K562 (cell line): ENCODE results near the gene PALM3. TPM values are rescaled to one million over a fixed set of nuclear protein-coding genes. Genes with fewer than 3 reads are reported as not detected.

Experiments used
- ASH1L ChIP-seq: fragments of 450-650 bp; IDR thresholded peaks from 2 replicates; pipeline ENCODE4 v1.6.1; 2018; ENCODE audit warnings: borderline replicate concordance, mild to moderate bottlenecking, low read depth; ENCODE audit not compliant: partially characterized antibody
- FOXA3 ChIP-seq, 2 experiments: fragments of 450-650 bp in 1 of 2; sonication (generic) in 1 of 2; formaldehyde crosslinking; IDR thresholded peaks in 1 of 2; conservative IDR thresholded peaks in 1 of 2; 2 replicates each; pipeline versions ENCODE4 v1.4.0 to v1.8.0; 2020 to 2022; ENCODE audit warnings: mild to moderate bottlenecking in 2 of 2, missing genetic modification reagents in 1 of 2
- FOXP1 ChIP-seq: sonication (generic); formaldehyde crosslinking; IDR thresholded peaks from 2 replicates; pipeline ENCODE4 v1.8.0; 2022; ENCODE audit warnings: mild to moderate bottlenecking, missing genetic modification reagents
- HBP1 ChIP-seq: fragments of 450-650 bp; formaldehyde crosslinking; IDR thresholded peaks from 2 replicates; pipeline ENCODE4 v1.4.0; 2022; ENCODE audit warnings: missing genetic modification characterization
- HNRNPLL ChIP-seq: fragments of 200-400 bp; formaldehyde crosslinking; IDR thresholded peaks from 2 replicates; pipeline ENCODE4 v1.6.1; 2017; ENCODE audit warnings: low read length, low read depth, mild to moderate bottlenecking; ENCODE audit not compliant: poor library complexity, severe bottlenecking
- KDM1A ChIP-seq, 2 experiments: fragments of 450-650 bp; IDR thresholded peaks; 2 replicates each; pipeline ENCODE4 v1.6.1; 2016; ENCODE audit warnings: mild to moderate bottlenecking in 2 of 2
- NFE2 ChIP-seq: IDR thresholded peaks from 2 replicates; pipeline ENCODE4 v1.6.1; 2014; ENCODE audit warnings: antibody characterized with exemption, low read depth
- RBBP5 ChIP-seq: fragments of 200-600 bp; sonication (generic); IDR thresholded peaks from 2 replicates; pipeline ENCODE4 v1.6.1; 2012; ENCODE audit warnings: borderline replicate concordance, mild to moderate bottlenecking, low read length, control low read depth, inconsistent platforms; ENCODE audit not compliant: insufficient read depth, poor library complexity, severe bottlenecking
- RBFOX2 ChIP-seq: fragments of 200-400 bp; formaldehyde crosslinking; IDR thresholded peaks from 2 replicates; pipeline ENCODE4 v1.6.1; 2017; ENCODE audit warnings: low read depth, mild to moderate bottlenecking, low read length, moderate library complexity
- SFPQ ChIP-seq: fragments of 200-400 bp; formaldehyde crosslinking; IDR thresholded peaks from 2 replicates; pipeline ENCODE4 v1.6.1; 2017; ENCODE audit warnings: mild to moderate bottlenecking, low read depth, low read length, moderate library complexity
- TCFL5 ChIP-seq: fragments of 250-450 bp; sonication (Bioruptor Pico); conservative IDR thresholded peaks from 2 replicates; pipeline ENCODE4 v1.6.1; 2021; ENCODE audit warnings: mild to moderate bottlenecking, moderate library complexity, matching md5 sums
- TRIM25 ChIP-seq: fragments of 450-650 bp; IDR thresholded peaks from 2 replicates; pipeline ENCODE4 v1.7.0; 2016; ENCODE audit warnings: borderline replicate concordance
- YBX1 ChIP-seq: fragments of 450-650 bp; IDR thresholded peaks from 2 replicates; pipeline ENCODE4 v1.7.1; 2016; ENCODE audit warnings: mild to moderate bottlenecking
- ZBTB5 ChIP-seq: fragments of 450-650 bp; IDR thresholded peaks from 2 replicates; pipeline ENCODE4 v1.6.1; 2017; ENCODE audit warnings: antibody characterized with exemption
- ZNF224 ChIP-seq: sonication (generic); formaldehyde crosslinking; IDR thresholded peaks from 2 replicates; pipeline ENCODE4 v1.8.0; 2022; ENCODE audit warnings: mild to moderate bottlenecking, missing genetic modification reagents
- ZNF444 ChIP-seq: fragments of 250-450 bp; sonication (Bioruptor Pico); IDR thresholded peaks from 2 replicates; pipeline ENCODE4 v1.4.0; 2020; ENCODE audit warnings: mild to moderate bottlenecking, moderate library complexity
- ZNF512 ChIP-seq: IDR thresholded peaks from 2 replicates; pipeline ENCODE4 v1.6.1; 2016; ENCODE audit warnings: missing genetic modification characterization, missing compliant biosample characterization
- polyA plus RNA-seq, 8 experiments: library from polyadenylated mRNA; depleted of rRNA in 4 of 8; stranded (reverse) in 5 of 8; unstranded in 3 of 8; fragments of >200 nt; fragmentation: Nextera tagmentation in 2 of 8; fragmentation: Illumina TruSeq in 1 of 8; extraction: Ambion mirVana in 2 of 8; extraction: Trizol in 1 of 8; gene quantifications; 2 replicates each; pipeline versions ENCODE4 v1.2.1 to v1.2.3, GENCODE V29; 2011 to 2014; ENCODE audit warnings: inconsistent platforms in 1 of 8, missing spikeins in 1 of 8
- total RNA-seq, 7 experiments: library from RNA; depleted of rRNA in 6 of 7; stranded (reverse); fragments of >200 nt in 6 of 7; fragmentation: Illumina TruSeq in 2 of 7; extraction: Trizol in 2 of 7; gene quantifications; 2 replicates each; pipeline versions ENCODE4 v1.2.1 to v1.2.3, GENCODE V29; 2011 to 2021; ENCODE audit warnings: low replicate concordance in 1 of 7

PALM3 gene
- total and polyA plus RNA-seq, 9 of the 15 experiments (the other 6 are each of a cell fraction or from before 2014, with no cell fraction given) = 0.07 to 9.3 (median 3.3) TPM

GRCh38 chr19:14006766-14007562 is 54.9 kb downstream of the PALM3 start (continued):
- TF ChIP-seq TRIM25 = no peak; the same call in 1 of the 2 replicates
- TF ChIP-seq ASH1L = no peak
- TF ChIP-seq FOXP1 (CRISPR knock-in tag) = peak; percentile 89
- TF ChIP-seq YBX1 = no peak
- peak; percentile 89 for TF ChIP-seq RBFOX2
- TF ChIP-seq NFE2 = peak; percentile 35; the same call in 1 of the 2 replicates
- TF ChIP-seq RBBP5 = peak; percentile 80
- TF ChIP-seq HNRNPLL = no peak
- TF ChIP-seq ZNF444 (CRISPR knock-in tag) = no peak; the same call in 1 of the 2 replicates
- peak; percentile 77; the same call in 1 of the 2 replicates for TF ChIP-seq HBP1 (CRISPR knock-in tag)
- TF ChIP-seq ZNF512 (tag) = no peak
- no peak for TF ChIP-seq FOXA3 (CRISPR knock-in tag; conservative IDR thresholded peaks at IDR 0.05 in 1 of 2, IDR thresholded peaks at IDR 0.05 in 1 of 2)
- TF ChIP-seq ZNF224 (CRISPR knock-in tag) = no peak
- TF ChIP-seq ZBTB5 = no peak
- peak; percentile 97 for TF ChIP-seq KDM1A (IDR thresholded peaks at IDR 0.05)
- TF ChIP-seq TCFL5 (CRISPR knock-in tag) = no peak
- TF ChIP-seq SFPQ = no peak
